GM12878 (cell line): ENCODE data around the gene HM13. TPM values are rescaled to one million over a fixed set of nuclear protein-coding genes. Genes with fewer than 3 reads are reported as not detected.

Source experiments
- BMI1 ChIP-seq: fragments of 450-650 bp; IDR thresholded peaks from 2 replicates; pipeline ENCODE4 v1.6.1; 2016; ENCODE audit warnings: mild to moderate bottlenecking, moderate library complexity, borderline replicate concordance
- FOXK2 ChIP-seq: fragments of 450-650 bp; IDR thresholded peaks from 2 replicates; pipeline ENCODE4 v1.6.1; 2017; ENCODE audit warnings: mild to moderate bottlenecking, moderate library complexity
- IKZF2 ChIP-seq, 2 experiments: fragments of 450-650 bp; IDR thresholded peaks; 2 replicates each; pipeline ENCODE4 v1.6.1; 2017; ENCODE audit warnings: mild to moderate bottlenecking in 2 of 2, moderate library complexity in 2 of 2
- KLF5 ChIP-seq: fragments of 450-650 bp; IDR thresholded peaks from 2 replicates; pipeline ENCODE4 v1.6.1; 2014; ENCODE audit warnings: mild to moderate bottlenecking; ENCODE audit not compliant: partially characterized antibody
- NR2C2 ChIP-seq: IDR thresholded peaks from 2 replicates; pipeline ENCODE4 v1.6.1; 2011; ENCODE audit warnings: borderline replicate concordance, low read depth; ENCODE audit not compliant: control insufficient read depth, insufficient read length
- TCF3 ChIP-seq: IDR thresholded peaks from 2 replicates; pipeline ENCODE4 v1.6.1; 2012; ENCODE audit warnings: low read depth, mild to moderate bottlenecking, low read length, borderline replicate concordance; ENCODE audit not compliant: insufficient read depth
- polyA plus RNA-seq, 11 experiments: library from polyadenylated mRNA; depleted of rRNA in 4 of 11; unstranded in 6 of 11; stranded (reverse) in 5 of 11; fragments of >200 nt; fragmentation: Nextera tagmentation in 4 of 11; fragmentation: Illumina TruSeq in 1 of 11; extraction: Ambion mirVana in 4 of 11; extraction: Trizol in 1 of 11; gene quantifications; 1 replicate in 1 of 11; 2 replicates in 10 of 11; pipeline versions ENCODE4 v1.2.1 to v1.2.3, GENCODE V29; 2011 to 2016; ENCODE audit warnings: inconsistent platforms in 2 of 11, missing spikeins in 2 of 11, low read depth in 1 of 11
- total RNA-seq, 4 experiments: library from RNA; depleted of rRNA in 3 of 4; stranded (reverse); fragments of >200 nt in 3 of 4; fragmentation: Illumina TruSeq in 1 of 4; extraction: Trizol in 1 of 4; gene quantifications; 2 replicates each; pipeline versions ENCODE4 v1.2.1 to v1.2.3, GENCODE V29; 2013 to 2021
- TF ChIP-seq, protein P1 (sequence below): fragments of 450-650 bp; IDR thresholded peaks from 2 replicates; pipeline ENCODE4 v1.6.1; 2017; ENCODE audit warnings: mild to moderate bottlenecking, moderate library complexity
- TF ChIP-seq, protein P2 (sequence below): fragments of 450-650 bp; IDR thresholded peaks from 2 replicates; pipeline ENCODE4 v1.6.1; 2016; ENCODE audit warnings: mild to moderate bottlenecking

HM13 gene
- total and polyA plus RNA-seq, 10 of the 15 experiments (the other 5 are each of a cell fraction or from before 2014, with no cell fraction given), result 4.8 to 185 (median 81.7) TPM

DNA sequence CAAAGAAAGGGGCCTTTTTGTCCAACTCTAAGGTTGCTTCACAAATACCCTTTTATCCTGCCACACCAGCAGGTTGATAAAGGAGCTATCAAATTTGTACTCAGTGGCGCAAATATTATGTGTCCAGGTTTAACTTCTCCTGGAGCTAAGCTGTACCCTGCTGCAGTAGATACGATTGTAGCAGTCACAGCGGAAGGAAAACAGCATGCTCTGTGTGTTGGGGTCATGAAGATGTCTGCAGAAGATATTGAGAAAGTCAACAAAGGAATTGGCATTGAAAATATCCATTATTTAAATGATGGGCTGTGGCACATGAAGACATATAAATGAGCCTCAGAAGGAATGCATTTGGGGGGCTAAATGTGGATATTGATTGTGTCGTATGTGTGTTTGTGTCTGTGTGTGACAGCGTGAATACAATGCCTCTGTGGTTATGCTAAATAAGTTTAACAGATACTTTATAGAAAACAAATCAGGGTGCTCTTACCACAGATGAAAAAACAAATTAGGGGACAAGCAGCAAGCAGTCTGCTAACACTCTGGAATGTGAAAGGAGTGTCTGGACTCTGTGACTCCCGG lies 33.6 kb downstream of the HM13 start (continued):
- TF ChIP-seq, protein P1, sequence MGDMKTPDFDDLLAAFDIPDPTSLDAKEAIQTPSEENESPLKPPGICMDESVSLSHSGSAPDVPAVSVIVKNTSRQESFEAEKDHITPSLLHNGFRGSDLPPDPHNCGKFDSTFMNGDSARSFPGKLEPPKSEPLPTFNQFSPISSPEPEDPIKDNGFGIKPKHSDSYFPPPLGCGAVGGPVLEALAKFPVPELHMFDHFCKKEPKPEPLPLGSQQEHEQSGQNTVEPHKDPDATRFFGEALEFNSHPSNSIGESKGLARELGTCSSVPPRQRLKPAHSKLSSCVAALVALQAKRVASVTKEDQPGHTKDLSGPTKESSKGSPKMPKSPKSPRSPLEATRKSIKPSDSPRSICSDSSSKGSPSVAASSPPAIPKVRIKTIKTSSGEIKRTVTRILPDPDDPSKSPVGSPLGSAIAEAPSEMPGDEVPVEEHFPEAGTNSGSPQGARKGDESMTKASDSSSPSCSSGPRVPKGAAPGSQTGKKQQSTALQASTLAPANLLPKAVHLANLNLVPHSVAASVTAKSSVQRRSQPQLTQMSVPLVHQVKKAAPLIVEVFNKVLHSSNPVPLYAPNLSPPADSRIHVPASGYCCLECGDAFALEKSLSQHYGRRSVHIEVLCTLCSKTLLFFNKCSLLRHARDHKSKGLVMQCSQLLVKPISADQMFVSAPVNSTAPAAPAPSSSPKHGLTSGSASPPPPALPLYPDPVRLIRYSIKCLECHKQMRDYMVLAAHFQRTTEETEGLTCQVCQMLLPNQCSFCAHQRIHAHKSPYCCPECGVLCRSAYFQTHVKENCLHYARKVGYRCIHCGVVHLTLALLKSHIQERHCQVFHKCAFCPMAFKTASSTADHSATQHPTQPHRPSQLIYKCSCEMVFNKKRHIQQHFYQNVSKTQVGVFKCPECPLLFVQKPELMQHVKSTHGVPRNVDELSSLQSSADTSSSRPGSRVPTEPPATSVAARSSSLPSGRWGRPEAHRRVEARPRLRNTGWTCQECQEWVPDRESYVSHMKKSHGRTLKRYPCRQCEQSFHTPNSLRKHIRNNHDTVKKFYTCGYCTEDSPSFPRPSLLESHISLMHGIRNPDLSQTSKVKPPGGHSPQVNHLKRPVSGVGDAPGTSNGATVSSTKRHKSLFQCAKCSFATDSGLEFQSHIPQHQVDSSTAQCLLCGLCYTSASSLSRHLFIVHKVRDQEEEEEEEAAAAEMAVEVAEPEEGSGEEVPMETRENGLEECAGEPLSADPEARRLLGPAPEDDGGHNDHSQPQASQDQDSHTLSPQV, result no peak
- TF ChIP-seq BMI1 (no peak), NR2C2 (no peak), FOXK2 (no peak), TCF3 (no peak), KLF5 (no peak), IKZF2 (IDR thresholded peaks at IDR 0.05) (no peak)
- TF ChIP-seq, protein P2, sequence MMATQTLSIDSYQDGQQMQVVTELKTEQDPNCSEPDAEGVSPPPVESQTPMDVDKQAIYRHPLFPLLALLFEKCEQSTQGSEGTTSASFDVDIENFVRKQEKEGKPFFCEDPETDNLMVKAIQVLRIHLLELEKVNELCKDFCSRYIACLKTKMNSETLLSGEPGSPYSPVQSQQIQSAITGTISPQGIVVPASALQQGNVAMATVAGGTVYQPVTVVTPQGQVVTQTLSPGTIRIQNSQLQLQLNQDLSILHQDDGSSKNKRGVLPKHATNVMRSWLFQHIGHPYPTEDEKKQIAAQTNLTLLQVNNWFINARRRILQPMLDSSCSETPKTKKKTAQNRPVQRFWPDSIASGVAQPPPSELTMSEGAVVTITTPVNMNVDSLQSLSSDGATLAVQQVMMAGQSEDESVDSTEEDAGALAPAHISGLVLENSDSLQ, result no peak
